Testis (tissue), 2 donors: ENCODE results near the gene GAB2.

Source experiments
- CTCF ChIP-seq, 3 experiments: fragments of 450-650 bp in 2 of 3; fragments of 200-600 bp in 1 of 3; sonication (generic) in 1 of 3; IDR thresholded peaks; one replicate each; pipeline ENCODE4 v1.5.1; 2016 to 2019; ENCODE audit warnings: antibody characterized with exemption in 3 of 3, mild to moderate bottlenecking in 2 of 3, moderate library complexity in 1 of 3
- POLR2A ChIP-seq: fragments of 450-650 bp; IDR thresholded peaks from one replicate; pipeline ENCODE4 v1.6.1; 2017; ENCODE audit warnings: antibody characterized with exemption, mild to moderate bottlenecking, moderate library complexity

- TF ChIP-seq CTCF (IDR thresholded peaks at IDR 0.05) (no peak), POLR2A (no peak)
These were observed 13.8 kb downstream of the GAB2 start for GRCh38 chr11:78403781-78404180.
